Neural progenitor cell (in vitro differentiated cells): ENCODE measurements around the gene PACRG.

Experiments
- EZH2 ChIP-seq: fragments of 200-600 bp; sonication (generic); IDR thresholded peaks from 2 replicates; pipeline ENCODE4 v1.6.1; 2017; ENCODE audit warnings: antibody characterized with exemption, mild to moderate bottlenecking, moderate library complexity
- EZH2phosphoT487 ChIP-seq: fragments of 200-600 bp; sonication (generic); IDR thresholded peaks from 2 replicates; pipeline ENCODE4 v1.6.1; 2017; ENCODE audit warnings: antibody characterized with exemption

- TF ChIP-seq EZH2: no peak
- no peak for TF ChIP-seq EZH2phosphoT487
Observed at GRCh38 chr6:163314791-163315470, 587.2 kb downstream of the PACRG start.
